GM21447 (cell line): Measurements from ENCODE around the gene CAPZA1.
A peak's percentile ranks its signal among the peaks of the same experiment; 100 is the strongest.
"Not testable (repeated sequence)": the region's sequence is repeated elsewhere in the genome, so short reads cannot be mapped to it uniquely, and the experiment has no call there.

Source experiments
- ATAC-seq: cut with Tn5 transposase; IDR thresholded peaks from one replicate; pipeline ENCODE4 v1.9.1; 2021; ENCODE audit not compliant: unreplicated experiment

The CAPZA1 gene

GRCh38 chr1:112619518-112620376 is at the start of gene CAPZA1:
CAPZA1 (plus strand) TSS chr1:112619832; CDS start chr1:112619845, 13 bp downstream.
- ATAC-seq: peak; percentile 78

GRCh38 chr1:112575154-112575804 is 44.4 kb upstream of the CAPZA1 start:
- ATAC-seq: no peak

- ATAC-seq: no peak
Observed at GRCh38 chr1:112576240-112576639, 43.4 kb upstream of the CAPZA1 start.

GRCh38 chr1:112579801-112580510 is 39.7 kb upstream of the CAPZA1 start:
- no peak for ATAC-seq

- ATAC-seq: no peak
Observed at GRCh38 chr1:112581586-112582192, 37.9 kb upstream of the CAPZA1 start.

GRCh38 chr1:112583366-112583765 is 36.3 kb upstream of the CAPZA1 start:
- ATAC-seq: no peak

GRCh38 chr1:112589766-112590165 is 29.9 kb upstream of the CAPZA1 start:
- no peak for ATAC-seq

- no peak for ATAC-seq
Observed at GRCh38 chr1:112594208-112594876, 25.3 kb upstream of the CAPZA1 start.

GRCh38 chr1:112599477-112599876 is 20.2 kb upstream of the CAPZA1 start:
- ATAC-seq: no peak

- ATAC-seq: no peak
Observed at GRCh38 chr1:112603012-112603411, 16.6 kb upstream of the CAPZA1 start.

- ATAC-seq: no peak
Observed at GRCh38 chr1:112603541-112603940, 16.1 kb upstream of the CAPZA1 start.

- ATAC-seq: no peak
Observed at GRCh38 chr1:112605633-112606327, 13.9 kb upstream of the CAPZA1 start.

GRCh38 chr1:112614460-112615065 is 5.1 kb upstream of the CAPZA1 start:
- ATAC-seq: no peak

GRCh38 chr1:112618114-112618720 is 1.4 kb upstream of the CAPZA1 start:
- no peak for ATAC-seq

GRCh38 chr1:112618721-112619517 is 713 bp upstream of the CAPZA1 start, which contains the start of gene ST7L:
ST7L (minus strand) TSS chr1:112619141; CDS start chr1:112619113, 28 bp downstream.
- no peak for ATAC-seq

GRCh38 chr1:112620377-112620695 is 704 bp downstream of the CAPZA1 start:
- no peak for ATAC-seq

- ATAC-seq: not testable (repeated sequence)
Observed at GRCh38 chr1:112624493-112624892, 4.9 kb downstream of the CAPZA1 start.

- ATAC-seq: no peak
Observed at GRCh38 chr1:112625696-112626095, 6.1 kb downstream of the CAPZA1 start.
